Vagina (tissue), 2 donors: ENCODE measurements around the gene DNAAF8. TPM values are rescaled to one million over a fixed set of nuclear protein-coding genes. Genes with fewer than 3 reads are reported as not detected.
A peak's percentile ranks its signal among the peaks of the same experiment; 100 is the strongest.

ENCODE experiments used
- DNase-seq, 2 donors: peaks; one replicate each; pipeline ENCODE4 v3.0.0-alpha.2; 2017; ENCODE audit errors: extremely low spot score in 2 of 2
- H3K27ac ChIP-seq: fragments of 200-600 bp; sonication (generic); one replicate; pipeline ENCODE4 v1.5.1; 2019
- H3K27me3 ChIP-seq: fragments of 200-600 bp; sonication (generic); one replicate; pipeline ENCODE4 v1.5.1; 2019
- H3K36me3 ChIP-seq, 2 donors: fragments of 200-600 bp; sonication (generic); one replicate each; pipeline ENCODE4 v1.5.1; 2017 to 2019
- H3K4me1 ChIP-seq: fragments of 200-600 bp; sonication (generic); one replicate; pipeline ENCODE4 v1.5.1; 2019
- H3K4me3 ChIP-seq, 2 donors: fragments of 200-600 bp; sonication (generic); 1 replicate in 1 of 2; 2 replicates in 1 of 2; pipeline ENCODE4 v1.5.1; 2016 to 2019
- H3K9me3 ChIP-seq: fragments of 200-600 bp; sonication (generic); one replicate; pipeline ENCODE4 v1.5.1; 2019
- CTCF ChIP-seq, 3 experiments: fragments of 450-650 bp in 2 of 3; fragments of 200-600 bp in 1 of 3; sonication (generic) in 1 of 3; IDR thresholded peaks; one replicate each; pipeline ENCODE4 v1.5.1; 2017 to 2019; ENCODE audit warnings: antibody characterized with exemption in 3 of 3, mild to moderate bottlenecking in 2 of 3, moderate library complexity in 2 of 3
- POLR2A ChIP-seq, 2 donors: fragments of 450-650 bp; IDR thresholded peaks; one replicate each; pipeline ENCODE4 v1.6.1; 2017; ENCODE audit warnings: antibody characterized with exemption in 2 of 2, mild to moderate bottlenecking in 2 of 2, moderate library complexity in 2 of 2
- POLR2AphosphoS5 ChIP-seq, 2 donors: sonication (generic); formaldehyde crosslinking; IDR thresholded peaks; one replicate each; pipeline ENCODE4 v1.9.0; 2017; ENCODE audit warnings: antibody characterized with exemption in 2 of 2, mild to moderate bottlenecking in 2 of 2, low read depth in 1 of 2; ENCODE audit not compliant: insufficient read depth in 1 of 2
- intact Hi-C: fragments of 100-400 bp; cut with DNase I; formaldehyde crosslinking; loops from one replicate; pipeline ENCODE4 v1.15.1; 2023
- total RNA-seq: library from RNA; depleted of rRNA; stranded (reverse); fragments of >200 nt; gene quantifications from one replicate; pipeline ENCODE4 v1.2.3, GENCODE V29; 2016

Gene DNAAF8
- not detected for total RNA-seq

GRCh38 chr16:4734063-4734729 is at the start of gene DNAAF8, which contains the start of gene ANKS3:
TSS of gene DNAAF8 (plus strand) at chr16:4734537. CDS start at chr16:4736515, 1,978 bp downstream.
TSS of gene ANKS3 (minus strand) at chr16:4734271. CDS start at chr16:4730149, 4,122 bp downstream.
- H3K27me3 ChIP-seq, result no peaks in the 10 kb centered on the region
- H3K4me1 ChIP-seq, result peaks cover 22% of the 10 kb centered on the region
- TF ChIP-seq POLR2AphosphoS5 (IDR thresholded peaks at IDR 0.05; ENCODE audit: insufficient read depth in 1 of 2, low read depth in 1 of 2), result peak; percentile 72 to 85
- TF ChIP-seq POLR2A (IDR thresholded peaks at IDR 0.05), result peak in 1 of 2 donors; percentile 17
- no peak for TF ChIP-seq CTCF (IDR thresholded peaks at IDR 0.05)
- H3K4me3 ChIP-seq, result peak within 1 kb of the TSS; percentile 90 to 97
- H3K9me3 ChIP-seq, result no peaks in the 10 kb centered on the region
- intact Hi-C loops, result no loop called here
- DNase-seq, result peak in 1 of 2 donors; percentile 97
- peak within 1 kb of the TSS; percentile 60 for H3K27ac ChIP-seq
- H3K36me3 ChIP-seq, result peaks cover 0 to 8% of the 10 kb centered on the region in 2 donors

GRCh38 chr16:4684763-4685162 is 49.6 kb upstream of the DNAAF8 start:
- no peaks in the 10 kb centered on the region for H3K27me3 ChIP-seq
- TF ChIP-seq POLR2AphosphoS5 (IDR thresholded peaks at IDR 0.05; ENCODE audit: insufficient read depth in 1 of 2, low read depth in 1 of 2) (no peak), CTCF (IDR thresholded peaks at IDR 0.05) (no peak), POLR2A (IDR thresholded peaks at IDR 0.05) (no peak)
- no peak for DNase-seq
- no peak overlapping the region for H3K4me3 ChIP-seq
- H3K27ac ChIP-seq, result no peak overlapping the region
- no peaks in the 10 kb centered on the region for H3K9me3 ChIP-seq
- H3K36me3 ChIP-seq, result peaks cover 0 to 59% of the 10 kb centered on the region in 2 donors
- peaks cover 16% of the 10 kb centered on the region for H3K4me1 ChIP-seq
- intact Hi-C loops, result no loop called here

DNA sequence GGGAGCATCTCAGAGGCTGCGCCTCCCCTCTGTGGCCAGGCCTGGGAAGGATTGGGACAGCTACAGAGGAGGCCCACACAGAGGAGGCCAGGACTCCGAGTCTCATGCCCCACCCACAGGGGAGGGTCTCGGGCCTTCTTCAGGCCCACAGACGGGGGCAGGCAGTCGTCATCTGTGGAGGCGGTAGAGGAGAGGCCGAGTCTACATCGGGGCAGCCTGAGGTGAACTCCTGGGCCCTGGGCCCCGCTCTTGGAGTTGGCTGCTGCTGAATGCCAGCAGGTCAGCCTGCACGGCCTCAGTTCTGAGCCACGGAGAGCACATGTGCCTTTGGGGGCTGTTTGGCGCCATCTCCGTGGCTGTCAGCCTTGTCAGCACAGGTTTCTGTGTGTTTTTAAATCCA is 49.0 kb upstream of the DNAAF8 start:
- intact Hi-C loops, result no loop called here
- Histone ChIP-seq H3K4me1 (peaks cover 12% of the 10 kb centered on the region), H3K9me3 (no peaks in the 10 kb centered on the region), H3K27ac (no peak overlapping the region), H3K4me3 (no peak overlapping the region), H3K27me3 (no peaks in the 10 kb centered on the region), H3K36me3 (peaks cover 0 to 59% of the 10 kb centered on the region in 2 donors)
- no peak for DNase-seq
- TF ChIP-seq POLR2AphosphoS5 (IDR thresholded peaks at IDR 0.05; ENCODE audit: insufficient read depth in 1 of 2, low read depth in 1 of 2) (no peak), CTCF (IDR thresholded peaks at IDR 0.05) (no peak), POLR2A (IDR thresholded peaks at IDR 0.05) (no peak)

DNA sequence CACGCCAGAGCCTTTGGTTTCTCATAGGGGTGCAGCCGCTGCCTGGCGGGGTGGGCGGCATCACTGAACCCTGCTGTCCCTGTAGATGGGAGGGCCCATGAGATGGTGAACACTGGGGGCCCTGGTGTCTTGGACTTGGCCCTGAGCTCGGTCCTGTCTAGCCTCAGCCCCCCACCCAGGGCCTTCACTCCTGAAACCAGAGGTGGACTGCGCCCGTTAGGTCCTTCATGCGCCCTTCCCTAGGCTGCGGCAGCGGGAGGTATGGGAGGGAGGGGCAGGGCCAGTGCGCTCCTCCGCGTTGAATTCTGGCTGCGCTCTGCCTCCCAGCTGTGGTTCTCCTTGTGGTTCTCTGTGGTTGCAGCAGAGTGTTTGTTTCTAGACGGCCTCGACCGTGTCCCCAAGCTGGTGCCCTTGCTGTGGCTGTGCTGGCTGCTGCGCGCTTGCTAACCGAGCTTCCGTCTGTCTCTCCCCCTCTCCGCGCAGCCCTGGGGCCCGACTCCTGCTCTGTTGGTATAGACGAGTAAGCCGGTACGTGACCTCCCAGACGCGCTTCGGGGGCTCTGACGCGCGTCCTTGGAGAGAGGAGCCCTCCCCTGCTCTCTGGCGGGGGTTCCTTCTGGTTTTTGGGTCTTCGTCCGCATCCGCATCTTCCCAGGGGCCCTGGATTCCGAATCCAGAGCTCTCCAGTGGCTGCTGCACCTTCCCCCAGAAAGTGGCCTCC is 48.4 kb upstream of the DNAAF8 start:
- H3K36me3 ChIP-seq, result peaks cover 0 to 59% of the 10 kb centered on the region in 2 donors
- H3K4me3 ChIP-seq, result no peak overlapping the region
- no peak for DNase-seq
- H3K27ac ChIP-seq, result no peak overlapping the region
- intact Hi-C loops, result no loop called here
- TF ChIP-seq POLR2AphosphoS5 (IDR thresholded peaks at IDR 0.05; ENCODE audit: insufficient read depth in 1 of 2, low read depth in 1 of 2), result no peak
- TF ChIP-seq POLR2A (IDR thresholded peaks at IDR 0.05), result no peak
- no peak for TF ChIP-seq CTCF (IDR thresholded peaks at IDR 0.05)
- peaks cover 6% of the 10 kb centered on the region for H3K4me1 ChIP-seq
- no peaks in the 10 kb centered on the region for H3K9me3 ChIP-seq
- no peaks in the 10 kb centered on the region for H3K27me3 ChIP-seq
